Measurements from ENCODE around the gene GP1BB.
A peak's percentile ranks its signal among the peaks of the same experiment; 100 is the strongest.

GP1BB gene

GRCh38 chr22:19756288-19757128, 33.2 kb downstream of the GP1BB start:
- DNase-seq = peak in 3 of 4 experiments; percentile 25 to 60 (median 43)

- peak; percentile 21 to 54 (median 42) for DNase-seq
Observed at GRCh38 chr22:19757140-19757984, 34.0 kb downstream of the GP1BB start.

GRCh38 chr22:19757985-19758895, 34.9 kb downstream of the GP1BB start:
- DNase-seq = no peak

DNA sequence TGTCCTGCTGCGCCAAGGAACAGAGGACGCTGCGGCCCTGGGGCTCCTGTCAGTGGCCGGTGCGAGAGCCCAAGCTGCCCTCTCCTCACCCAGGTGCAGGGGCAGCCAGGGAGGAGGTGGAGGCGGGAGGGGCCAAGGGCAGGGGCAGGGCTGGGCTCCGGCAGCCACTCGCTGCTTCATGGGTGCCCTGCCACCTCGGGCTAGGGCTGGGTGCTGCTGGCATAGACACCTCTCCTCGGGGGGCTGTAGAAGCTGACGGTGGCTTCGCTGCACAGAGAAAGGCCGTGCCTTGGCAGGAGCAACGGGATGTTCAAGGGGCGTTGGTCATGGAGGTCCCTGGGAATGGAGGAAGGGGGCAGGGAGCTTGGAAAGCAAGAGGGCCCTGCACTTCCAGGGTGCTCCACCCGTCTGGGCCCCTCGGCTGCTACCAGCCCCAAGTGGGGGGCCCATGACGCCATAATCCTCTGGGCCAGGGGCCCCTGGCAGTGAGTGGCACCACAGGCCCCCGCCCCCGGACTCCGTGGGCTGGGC, 35.6 kb downstream of the GP1BB start:
- no peak for DNase-seq

DNA sequence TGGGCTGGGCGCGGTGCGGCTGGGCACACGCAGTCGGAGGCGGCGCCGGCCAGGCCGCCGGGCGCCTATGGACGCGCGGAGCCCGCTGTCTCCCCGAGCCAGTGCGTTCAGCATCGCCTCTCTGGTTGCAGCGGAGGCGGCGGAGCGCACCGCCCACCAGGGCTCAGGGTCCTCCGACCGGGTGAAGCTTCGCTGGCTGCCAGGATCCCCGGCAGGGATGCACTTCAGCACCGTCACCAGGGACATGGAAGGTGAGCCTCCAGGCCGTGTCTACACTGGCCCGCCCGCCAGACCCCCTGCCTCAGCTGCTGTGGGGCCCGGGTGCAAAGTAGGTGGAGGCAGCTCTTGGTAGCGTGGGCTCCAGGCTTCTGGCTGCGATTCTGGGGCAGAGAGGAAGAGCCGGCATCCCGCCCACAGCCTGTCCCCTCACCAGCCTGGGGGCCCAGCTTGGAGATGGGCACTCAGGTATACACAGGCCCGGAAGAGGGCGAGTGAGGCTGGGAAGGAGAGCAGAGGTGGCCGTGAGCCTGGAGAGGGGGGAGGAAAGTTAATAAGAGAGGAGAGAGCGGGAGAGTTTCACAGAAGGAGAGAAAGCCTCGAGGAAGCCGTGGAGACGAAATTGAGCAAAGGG, 36.2 kb downstream of the GP1BB start:
- DNase-seq = peak in 1 of 4 experiments; percentile 10

DNA sequence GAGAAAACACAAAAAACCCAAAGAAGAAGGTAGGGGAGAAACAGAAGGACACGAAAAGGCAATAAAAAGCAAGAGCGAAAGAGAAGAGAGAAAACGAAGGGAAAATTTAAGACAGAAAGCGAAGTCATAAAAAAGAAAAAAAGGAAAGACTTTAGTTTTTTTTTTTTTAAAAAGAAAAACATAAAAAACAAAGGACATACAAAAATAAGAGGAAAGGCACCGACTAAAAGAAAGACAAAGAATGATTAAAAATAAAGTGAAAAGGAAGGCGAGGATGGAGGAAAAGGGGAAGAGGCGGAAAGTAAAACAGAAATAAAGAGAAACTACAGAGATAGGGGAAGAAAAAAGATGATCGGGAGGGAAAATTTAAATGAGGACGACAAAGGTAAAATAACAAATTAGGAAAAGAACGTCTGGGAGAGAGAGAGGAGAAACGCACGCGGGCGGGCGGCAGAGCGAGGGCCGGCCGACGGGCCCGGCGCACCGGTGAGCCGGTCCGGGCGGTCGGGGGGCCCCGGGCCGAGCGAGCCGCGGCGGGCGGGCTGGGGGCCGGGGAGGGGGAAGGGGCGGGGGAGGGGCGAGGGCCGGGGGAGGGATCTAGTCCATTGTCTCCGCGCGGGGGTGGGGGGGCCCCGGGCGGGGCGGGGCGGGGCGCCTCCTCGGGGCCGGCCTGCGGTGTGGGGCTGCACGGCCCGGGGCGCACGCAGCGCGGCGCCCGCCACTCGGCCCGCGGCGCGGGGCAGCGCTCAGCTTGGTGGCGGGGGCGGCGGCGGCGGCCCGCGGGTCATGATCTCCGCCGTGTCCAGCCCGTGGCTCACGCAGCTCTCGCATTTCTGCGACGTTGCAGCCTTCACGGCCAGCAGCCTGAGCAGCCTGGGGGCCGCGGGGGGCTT, 37.0 kb downstream of the GP1BB start, which contains the start of gene TBX1:
TSS of gene TBX1 (plus strand) at position 721 of the 893 bp plus-strand sequence. CDS start at position 787, 66 bp downstream.
- DNase-seq = peak in 2 of 4 experiments; percentile 19 to 37

DNA sequence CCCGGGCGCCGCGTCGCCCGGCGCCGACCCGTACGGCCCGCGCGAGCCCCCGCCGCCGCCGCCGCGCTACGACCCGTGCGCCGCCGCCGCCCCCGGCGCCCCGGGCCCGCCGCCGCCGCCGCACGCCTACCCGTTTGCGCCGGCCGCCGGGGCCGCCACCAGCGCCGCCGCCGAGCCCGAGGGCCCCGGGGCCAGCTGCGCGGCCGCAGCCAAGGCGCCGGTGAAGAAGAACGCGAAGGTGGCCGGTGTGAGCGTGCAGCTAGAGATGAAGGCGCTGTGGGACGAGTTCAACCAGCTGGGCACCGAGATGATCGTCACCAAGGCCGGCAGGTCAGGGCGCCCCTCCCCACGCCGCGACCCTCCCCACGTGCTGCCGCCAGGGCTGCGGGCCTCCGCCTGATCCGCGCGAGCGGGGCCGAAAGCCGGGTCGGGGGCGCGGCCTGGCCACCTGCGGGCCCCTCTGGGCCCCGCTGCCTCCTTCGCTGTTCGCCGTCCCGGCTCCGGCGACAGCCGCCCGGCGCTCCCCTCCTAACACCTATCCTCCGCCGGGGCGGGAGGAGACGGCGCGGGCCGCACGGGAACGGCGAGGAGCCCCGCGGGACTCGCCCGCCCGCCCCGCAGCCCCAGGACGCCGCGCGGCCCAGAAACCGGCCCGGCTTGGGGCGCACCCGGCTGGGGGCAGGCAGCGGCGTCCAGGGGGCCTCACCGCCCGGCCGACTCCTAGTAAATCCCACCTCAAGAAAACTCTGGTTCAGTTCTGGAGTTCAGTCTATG, 37.8 kb downstream of the GP1BB start:
- peak in 2 of 4 experiments; percentile 28 to 39 for DNase-seq

DNA sequence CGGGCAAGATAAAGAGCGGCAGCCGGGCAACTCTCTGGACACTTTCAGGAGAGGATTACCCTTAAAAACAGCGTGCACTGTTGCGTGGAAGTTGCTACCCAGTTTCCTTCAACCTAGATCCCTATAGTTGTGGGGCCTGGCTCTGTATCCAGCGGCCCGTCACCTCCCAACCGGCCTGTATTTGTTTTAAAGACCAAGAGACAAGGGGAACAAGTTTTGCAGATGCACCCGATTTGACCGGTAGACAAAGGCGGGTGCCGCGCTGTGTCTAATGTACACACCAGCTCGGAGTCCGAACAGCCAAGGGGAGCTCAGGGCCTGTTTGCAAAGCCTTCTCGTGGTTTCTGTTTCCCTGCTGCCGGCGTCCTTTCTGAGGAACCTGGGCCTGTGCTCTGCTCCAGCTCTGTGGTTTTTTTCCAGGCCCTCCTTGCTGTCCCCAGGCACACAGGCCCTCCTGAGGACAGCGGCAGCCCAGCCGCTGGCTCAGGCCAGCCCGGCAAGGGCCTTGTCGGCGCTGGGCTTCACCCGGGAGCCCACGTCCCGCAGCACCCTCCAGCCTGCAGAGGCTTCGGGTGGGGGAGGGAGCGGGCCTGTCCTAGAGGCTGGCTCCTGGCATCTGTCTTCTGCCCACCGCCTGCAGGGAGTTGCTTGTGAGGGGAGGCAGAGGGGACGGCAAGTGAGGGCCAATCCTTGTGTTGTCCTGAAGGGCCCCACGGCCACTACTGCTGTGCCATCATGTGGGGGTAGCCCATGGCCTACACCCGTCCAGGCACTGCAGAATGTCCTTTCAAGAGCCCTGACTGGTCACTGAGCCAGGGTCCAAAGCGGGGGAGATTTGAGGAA, 38.6 kb downstream of the GP1BB start:
- DNase-seq = no peak

- no peak for DNase-seq
Observed at GRCh38 chr22:19762568-19763457, 39.5 kb downstream of the GP1BB start.

- DNase-seq = no peak
Observed at GRCh38 chr22:19763458-19764298, 40.3 kb downstream of the GP1BB start.

- no peak for DNase-seq
Observed at GRCh38 chr22:19764299-19764593, 40.9 kb downstream of the GP1BB start.

DNA sequence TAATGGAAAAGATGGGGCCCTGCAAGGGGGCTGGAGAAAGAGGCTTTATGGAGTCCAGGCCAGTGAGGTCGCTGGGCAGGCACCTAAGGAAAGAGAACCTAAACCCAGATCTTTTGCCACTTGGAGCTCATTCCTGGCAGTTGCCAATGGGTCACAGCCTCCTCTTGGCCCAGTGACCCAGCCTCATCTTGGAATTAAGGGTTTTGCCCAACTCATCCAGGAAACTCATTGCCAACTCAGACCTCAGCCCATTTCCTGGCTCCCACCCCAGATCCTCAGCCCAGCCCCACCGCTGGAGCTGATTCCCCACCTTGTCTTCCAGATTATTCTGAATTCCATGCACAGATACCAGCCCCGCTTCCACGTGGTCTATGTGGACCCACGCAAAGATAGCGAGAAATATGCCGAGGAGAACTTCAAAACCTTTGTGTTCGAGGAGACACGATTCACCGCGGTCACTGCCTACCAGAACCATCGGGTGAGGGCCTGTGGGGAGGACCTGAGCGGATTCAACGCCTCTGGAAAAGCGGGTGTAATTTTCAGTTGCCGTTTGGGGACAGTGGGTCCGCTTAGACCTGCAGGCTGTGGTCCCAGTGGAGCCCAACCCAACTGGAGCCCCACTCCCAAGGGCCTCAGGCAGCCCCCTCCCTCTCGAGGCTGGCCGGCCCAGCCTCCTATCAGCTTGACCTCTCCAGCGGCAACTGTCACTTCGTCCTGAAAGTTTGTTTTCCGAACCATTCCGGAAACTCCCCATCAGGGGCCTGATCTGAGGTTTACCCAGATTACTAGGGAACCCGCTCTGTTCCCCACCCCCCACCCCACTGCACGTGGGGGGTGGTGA, 41.5 kb downstream of the GP1BB start:
- DNase-seq = no peak

DNA sequence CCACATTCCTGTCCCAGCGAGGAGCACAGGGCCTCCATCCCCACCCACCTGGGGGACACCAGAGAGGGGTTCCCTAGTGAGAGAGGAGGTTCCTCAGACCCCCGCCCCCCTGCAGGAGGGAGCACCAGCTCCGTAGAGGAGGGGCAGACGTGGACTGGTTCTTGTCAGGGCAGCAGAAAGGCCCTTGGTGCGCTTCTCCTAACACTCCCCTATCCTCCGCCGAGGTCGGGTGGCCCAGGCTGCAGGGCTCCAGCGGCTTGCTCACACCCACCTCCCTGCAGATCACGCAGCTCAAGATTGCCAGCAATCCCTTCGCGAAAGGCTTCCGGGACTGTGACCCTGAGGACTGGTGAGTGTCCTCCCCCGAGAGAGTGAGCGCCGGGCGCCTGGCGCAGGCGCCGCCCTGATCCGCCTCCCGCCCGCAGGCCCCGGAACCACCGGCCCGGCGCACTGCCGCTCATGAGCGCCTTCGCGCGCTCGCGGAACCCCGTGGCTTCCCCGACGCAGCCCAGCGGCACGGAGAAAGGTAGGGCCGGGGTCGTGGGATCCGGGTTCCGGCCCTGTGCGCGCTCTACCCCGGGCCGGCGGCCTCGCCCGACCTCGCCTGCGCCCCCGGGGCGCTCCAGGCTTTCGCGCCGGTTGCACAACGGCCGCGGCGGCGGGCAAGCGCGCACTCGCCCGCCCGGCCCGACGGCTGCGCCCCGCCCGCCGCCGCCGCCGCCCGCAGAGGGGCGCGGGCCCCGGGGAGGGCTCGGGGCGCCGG, 42.3 kb downstream of the GP1BB start:
- peak; percentile 73 to 88 (median 84) for DNase-seq

- peak in 1 of 4 experiments; percentile 51 for DNase-seq
Observed at GRCh38 chr22:19766240-19766510, 42.8 kb downstream of the GP1BB start.
